Measurements from ENCODE around the gene CCDC74A.
"Not testable (repeated sequence)": the region's sequence is repeated elsewhere in the genome, so short reads cannot be mapped to it uniquely, and the experiment has no call there.

Gene CCDC74A

DNA sequence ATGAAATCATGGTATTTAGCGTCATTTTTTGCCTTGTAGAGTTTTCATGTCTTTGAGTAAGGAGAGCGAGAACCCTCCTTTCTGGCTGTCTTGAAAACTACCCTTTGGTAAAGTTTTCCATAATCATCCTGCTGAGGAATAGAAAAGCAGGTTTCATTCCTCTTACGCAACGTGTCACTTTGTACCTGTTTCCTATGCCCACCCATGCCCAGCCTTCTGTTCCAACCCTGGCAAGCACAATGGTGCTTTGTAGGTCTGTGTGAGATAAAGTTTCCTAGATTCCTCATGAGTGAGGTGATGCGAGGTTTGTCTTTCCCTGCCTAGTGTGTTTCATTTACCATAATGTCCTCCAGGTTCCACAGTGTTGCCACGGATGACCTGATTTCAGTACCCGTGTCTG, 29.3 kb downstream of the CCDC74A start:
- H3K4me3 ChIP-seq (ENCODE audit: low read depth, low read length), result no peak overlapping the region

DNA sequence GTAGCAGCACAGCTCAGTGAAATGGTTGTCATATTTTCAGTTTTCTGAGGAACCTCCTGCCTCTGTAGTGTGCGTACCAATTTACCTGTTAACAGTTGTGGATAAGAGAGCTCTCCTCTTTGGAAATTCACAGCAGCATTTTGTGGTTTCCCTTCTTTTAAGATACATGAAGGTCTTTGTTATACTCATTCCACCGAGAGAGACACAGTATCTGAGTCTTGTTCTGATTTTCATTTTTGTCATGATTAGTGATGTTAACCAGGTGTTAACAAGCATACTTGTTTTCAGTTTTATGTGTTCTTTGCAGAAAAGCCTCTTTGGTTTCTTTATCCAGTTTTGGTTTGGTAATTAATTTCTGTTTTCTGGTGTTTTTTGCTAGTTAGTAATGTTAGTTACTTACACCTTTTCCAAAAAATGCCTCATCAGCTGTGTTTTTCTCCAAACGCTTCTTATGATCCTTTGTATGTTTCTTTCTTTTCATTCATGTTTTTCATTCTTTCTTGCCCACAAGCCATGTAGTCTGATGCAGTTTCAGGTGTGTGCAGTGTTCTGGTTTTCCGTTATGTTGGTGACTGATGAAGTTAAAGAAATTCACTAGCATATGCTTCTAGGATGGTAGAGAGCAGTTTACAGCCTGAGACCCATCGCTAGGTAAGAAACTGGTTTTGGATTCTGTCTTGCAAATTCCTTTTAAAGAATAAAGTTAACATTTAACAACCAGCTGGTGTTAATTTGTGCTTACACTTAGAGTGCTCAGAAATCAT, 30.1 kb downstream of the CCDC74A start:
- H3K4me3 ChIP-seq (ENCODE audit: low read depth, low read length), result no peak overlapping the region

- H3K4me3 ChIP-seq (ENCODE audit: low read depth, low read length), result no peak overlapping the region
Observed at GRCh38 chr2:131566371-131566770, 38.7 kb downstream of the CCDC74A start.

- H3K4me3 ChIP-seq (ENCODE audit: low read depth, low read length), result no peak overlapping the region
Observed at GRCh38 chr2:131567891-131568290, 40.2 kb downstream of the CCDC74A start.

- H3K4me3 ChIP-seq (ENCODE audit: low read depth, low read length), result not testable (repeated sequence)
Observed at GRCh38 chr2:131568401-131568800, 40.7 kb downstream of the CCDC74A start.

GRCh38 chr2:131572175-131572574, 44.5 kb downstream of the CCDC74A start:
- H3K4me3 ChIP-seq (ENCODE audit: low read depth, low read length), result no peak overlapping the region

- H3K4me3 ChIP-seq (ENCODE audit: low read depth, low read length), result no peak overlapping the region
Observed at GRCh38 chr2:131577812-131578211, 50.1 kb downstream of the CCDC74A start.

- no peak overlapping the region for H3K4me3 ChIP-seq (ENCODE audit: low read depth, low read length)
Observed at GRCh38 chr2:131580187-131580586, 52.5 kb downstream of the CCDC74A start.

All from iPS-11a (cell line).